ENCODE data around the gene SLC1A2.

Gene SLC1A2

GRCh38 chr11:35412285-35412684, 7.1 kb downstream of the SLC1A2 start:
- DNase-seq: no peak

GRCh38 chr11:35407041-35407440, 12.3 kb downstream of the SLC1A2 start:
- no peak for DNase-seq

- DNase-seq: peak; percentile 7
Observed at GRCh38 chr11:35404388-35404775, 15.0 kb downstream of the SLC1A2 start.

- no peak for DNase-seq
Observed at GRCh38 chr11:35403765-35404387, 15.5 kb downstream of the SLC1A2 start.

- DNase-seq: no peak
Observed at GRCh38 chr11:35402751-35403660, 16.4 kb downstream of the SLC1A2 start.

GRCh38 chr11:35398881-35399280, 20.5 kb downstream of the SLC1A2 start:
- DNase-seq: no peak

GRCh38 chr11:35394941-35395340, 24.4 kb downstream of the SLC1A2 start:
- DNase-seq: no peak

GRCh38 chr11:35393098-35393497, 26.3 kb downstream of the SLC1A2 start:
- DNase-seq: peak; percentile 51

- peak; percentile 55 for DNase-seq
Observed at GRCh38 chr11:35391922-35392688, 27.3 kb downstream of the SLC1A2 start.

- peak; percentile 41 for DNase-seq
Observed at GRCh38 chr11:35390737-35391682, 28.3 kb downstream of the SLC1A2 start.

- peak; percentile 78 for DNase-seq
Observed at GRCh38 chr11:35389897-35390465, 29.4 kb downstream of the SLC1A2 start.

- no peak for DNase-seq
Observed at GRCh38 chr11:35389112-35389511, 30.2 kb downstream of the SLC1A2 start.

- DNase-seq: no peak
Observed at GRCh38 chr11:35388061-35388460, 31.3 kb downstream of the SLC1A2 start.

- peak; percentile 31 for DNase-seq
Observed at GRCh38 chr11:35387111-35387982, 32.0 kb downstream of the SLC1A2 start.

GRCh38 chr11:35383953-35384352, 35.4 kb downstream of the SLC1A2 start:
- no peak for DNase-seq

- no peak for DNase-seq
Observed at GRCh38 chr11:35381709-35382322, 37.5 kb downstream of the SLC1A2 start.

- no peak for DNase-seq
Observed at GRCh38 chr11:35380603-35381002, 38.8 kb downstream of the SLC1A2 start.

GRCh38 chr11:35377262-35377661, 42.1 kb downstream of the SLC1A2 start:
- DNase-seq: no peak

GRCh38 chr11:35376613-35377012, 42.7 kb downstream of the SLC1A2 start:
- DNase-seq: no peak

GRCh38 chr11:35376118-35376510, 43.2 kb downstream of the SLC1A2 start:
- no peak for DNase-seq
